ENCODE measurements around the gene SUN5. TPM values are rescaled to one million over a fixed set of nuclear protein-coding genes. Genes with fewer than 3 reads are reported as not detected.

Gene SUN5
- total RNA-seq, 4 donors from 2014 or later = not detected

DNA sequence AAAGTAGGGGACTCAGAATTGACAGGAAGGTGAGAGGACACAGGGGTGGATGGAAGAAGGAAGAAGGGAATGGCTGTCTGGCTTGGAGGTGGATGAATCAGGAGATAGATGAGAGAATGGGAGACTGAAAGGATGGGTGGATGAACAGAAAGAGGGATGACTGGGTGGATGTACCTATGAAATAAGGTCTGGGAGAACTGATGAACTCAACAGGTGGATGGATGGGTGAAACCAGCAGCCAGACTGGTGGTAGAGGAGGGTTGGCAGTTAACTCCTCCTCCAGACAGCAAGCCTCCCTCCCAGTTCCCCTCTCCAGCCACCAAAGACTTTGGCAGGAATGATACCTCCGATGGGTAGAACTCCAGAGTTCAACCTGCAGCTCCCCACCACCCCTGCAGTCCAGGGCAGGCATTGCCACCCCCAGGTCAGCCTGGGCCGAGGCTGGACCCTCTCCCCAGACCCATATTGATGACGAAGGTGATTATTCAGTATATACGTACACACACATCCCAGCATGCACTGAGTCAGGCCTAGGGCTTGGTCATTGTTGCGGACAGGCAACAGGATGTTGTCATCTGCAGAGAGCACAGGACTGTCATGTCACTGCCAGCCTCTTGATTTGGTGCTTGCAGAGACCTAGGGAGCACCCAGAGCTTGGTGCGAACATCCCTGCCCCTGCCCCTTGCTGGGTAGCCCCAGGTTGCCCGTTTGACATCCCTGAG, 2.0 kb downstream of the SUN5 start:
- Histone ChIP-seq H3K36me3 (no peaks in the 10 kb centered on the region), H3K4me1 (no peaks in the 10 kb centered on the region), H3K27me3 (no peaks in the 10 kb centered on the region), H3K27ac (no peak overlapping the region), H3K9me3 (no peaks in the 10 kb centered on the region), H3K4me3 (no peak overlapping the region)
- intact Hi-C loops (cut with DNase I; ENCODE audit: low total_unique reads) = no loop called here
- ATAC-seq = no peak
- no peak for DNase-seq
- in situ Hi-C loops (cut with MboI; ENCODE audit: low sequenced_read_pairs in 4 of 4) = loop anchor here in 1 of 4 donors (25.0 kb wide), 1 partner anchor 90 kb away; no protein-coding TSS in a partner anchor
- TF ChIP-seq POLR2A (IDR thresholded peaks at IDR 0.05) = no peak
- no peak for TF ChIP-seq CTCF (IDR thresholded peaks at IDR 0.05 in 4 of 5, conservative IDR thresholded peaks at IDR 0.05 in 1 of 5)

- Histone ChIP-seq H3K27me3 (no peaks in the 10 kb centered on the region), H3K27ac (no peak overlapping the region), H3K4me1 (no peaks in the 10 kb centered on the region), H3K36me3 (no peaks in the 10 kb centered on the region), H3K9me3 (no peaks in the 10 kb centered on the region), H3K4me3 (no peak overlapping the region)
- TF ChIP-seq POLR2A (IDR thresholded peaks at IDR 0.05) = no peak
- no peak for TF ChIP-seq CTCF (IDR thresholded peaks at IDR 0.05 in 4 of 5, conservative IDR thresholded peaks at IDR 0.05 in 1 of 5)
- intact Hi-C loops (cut with DNase I; ENCODE audit: low total_unique reads) (no loop called here), in situ Hi-C loops (cut with MboI; ENCODE audit: low sequenced_read_pairs in 4 of 4) (loop anchor here in 1 of 4 donors (25.0 kb wide), 1 partner anchor 89 kb away; no protein-coding TSS in a partner anchor)
- no peak for DNase-seq
- ATAC-seq = no peak
Measured at GRCh38 chr20:33000802-33001466, 3.3 kb downstream of the SUN5 start.

GRCh38 chr20:32999603-33000250, 4.5 kb downstream of the SUN5 start:
- H3K27ac ChIP-seq = no peak overlapping the region
- intact Hi-C loops (cut with DNase I; ENCODE audit: low total_unique reads) = no loop called here
- H3K9me3 ChIP-seq = no peaks in the 10 kb centered on the region
- no peak for ATAC-seq
- H3K27me3 ChIP-seq = no peaks in the 10 kb centered on the region
- DNase-seq = no peak
- no peak overlapping the region for H3K4me3 ChIP-seq
- H3K4me1 ChIP-seq = no peaks in the 10 kb centered on the region
- in situ Hi-C loops (cut with MboI; ENCODE audit: low sequenced_read_pairs in 4 of 4) = loop anchor here in 1 of 4 donors (25.0 kb wide), 1 partner anchor 87 kb away; no protein-coding TSS in a partner anchor
- TF ChIP-seq CTCF (IDR thresholded peaks at IDR 0.05 in 4 of 5, conservative IDR thresholded peaks at IDR 0.05 in 1 of 5) = no peak
- TF ChIP-seq POLR2A (IDR thresholded peaks at IDR 0.05) = no peak
- H3K36me3 ChIP-seq = no peaks in the 10 kb centered on the region

DNA sequence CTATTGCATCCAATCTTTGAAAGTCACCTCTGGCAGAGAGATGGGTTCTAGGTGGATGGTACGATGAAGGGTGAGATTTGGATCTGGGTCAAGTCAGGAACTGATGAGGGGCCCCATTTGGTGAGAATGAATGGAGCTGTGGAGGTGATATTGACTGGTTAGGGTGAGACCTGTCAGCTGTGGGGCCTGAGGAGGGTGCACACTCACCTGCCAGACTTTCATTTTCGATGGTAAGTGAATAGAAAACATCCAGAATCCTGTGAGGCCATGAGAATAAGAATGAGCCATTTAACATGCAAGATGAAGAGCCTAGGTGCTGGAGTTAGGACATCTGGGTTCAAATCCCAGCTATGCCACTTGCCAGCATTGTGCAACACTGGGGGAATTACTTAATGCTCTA, 6.8 kb downstream of the SUN5 start:
- no peaks in the 10 kb centered on the region for H3K36me3 ChIP-seq
- no peaks in the 10 kb centered on the region for H3K9me3 ChIP-seq
- no peak for TF ChIP-seq CTCF (IDR thresholded peaks at IDR 0.05 in 4 of 5, conservative IDR thresholded peaks at IDR 0.05 in 1 of 5)
- intact Hi-C loops (cut with DNase I; ENCODE audit: low total_unique reads) = no loop called here
- no peak for ATAC-seq
- H3K4me1 ChIP-seq = no peaks in the 10 kb centered on the region
- H3K27me3 ChIP-seq = no peaks in the 10 kb centered on the region
- no peak overlapping the region for H3K27ac ChIP-seq
- no peak for DNase-seq
- in situ Hi-C loops (cut with MboI; ENCODE audit: low sequenced_read_pairs in 4 of 4) = no loop called here
- H3K4me3 ChIP-seq = no peak overlapping the region
